ENCODE results near the gene ZDHHC11B. TPM values are rescaled to one million over a fixed set of nuclear protein-coding genes. Genes with fewer than 3 reads are reported as not detected.
"Not testable (repeated sequence)": the region's sequence is repeated elsewhere in the genome, so short reads cannot be mapped to it uniquely, and the experiment has no call there.

ZDHHC11B gene
- total RNA-seq, 1 donor from 2014 or later: 0.64 TPM

GRCh38 chr5:749101-749670 is 35.3 kb downstream of the ZDHHC11B start:
- peaks cover 0 to 3% of the 10 kb centered on the region in 2 donors for H3K36me3 ChIP-seq
- DNase-seq (ENCODE audit: low spot score in 2 of 2): no peak
- no peaks in the 10 kb centered on the region for H3K4me1 ChIP-seq
- no peak for TF ChIP-seq CTCF (IDR thresholded peaks at IDR 0.05)
- no peaks in the 10 kb centered on the region for H3K9me3 ChIP-seq
- intact Hi-C loops (cut with DNase I): no loop called here
- no peak overlapping the region for H3K4me3 ChIP-seq
- no peak overlapping the region for H3K27ac ChIP-seq
- no peaks in the 10 kb centered on the region for H3K27me3 ChIP-seq

GRCh38 chr5:748011-748980 is 36.2 kb downstream of the ZDHHC11B start:
- H3K27me3 ChIP-seq; H3K4me1 ChIP-seq; DNase-seq (ENCODE audit: low spot score in 2 of 2); H3K4me3 ChIP-seq; H3K36me3 ChIP-seq; H3K9me3 ChIP-seq; intact Hi-C loops (cut with DNase I); H3K27ac ChIP-seq: not testable (repeated sequence)

GRCh38 chr5:747303-747844 is 37.2 kb downstream of the ZDHHC11B start:
- H3K27me3 ChIP-seq; H3K9me3 ChIP-seq; intact Hi-C loops (cut with DNase I); H3K4me3 ChIP-seq; H3K36me3 ChIP-seq; DNase-seq (ENCODE audit: low spot score in 2 of 2); H3K4me1 ChIP-seq; H3K27ac ChIP-seq: not testable (repeated sequence)

GRCh38 chr5:746258-746761 is 38.2 kb downstream of the ZDHHC11B start:
- Histone ChIP-seq H3K9me3 (no peaks in the 10 kb centered on the region), H3K27ac (no peak overlapping the region), H3K4me3 (no peak overlapping the region), H3K4me1 (no peaks in the 10 kb centered on the region), H3K27me3 (no peaks in the 10 kb centered on the region), H3K36me3 (peaks cover 3 to 4% of the 10 kb centered on the region in 2 donors)
- intact Hi-C loops (cut with DNase I): no loop called here
- no peak for DNase-seq (ENCODE audit: low spot score in 2 of 2)
- no peak for TF ChIP-seq CTCF (IDR thresholded peaks at IDR 0.05)

- H3K4me1 ChIP-seq; H3K27me3 ChIP-seq; H3K36me3 ChIP-seq; intact Hi-C loops (cut with DNase I); H3K27ac ChIP-seq; H3K9me3 ChIP-seq; H3K4me3 ChIP-seq: not testable (repeated sequence)
- DNase-seq (ENCODE audit: low spot score in 2 of 2): peak in 1 of 2 donors; percentile 61
Measured at GRCh38 chr5:745272-746142, 39.0 kb downstream of the ZDHHC11B start.

- DNase-seq (ENCODE audit: low spot score in 2 of 2); H3K36me3 ChIP-seq; intact Hi-C loops (cut with DNase I); H3K27ac ChIP-seq; H3K9me3 ChIP-seq; H3K27me3 ChIP-seq; H3K4me3 ChIP-seq; H3K4me1 ChIP-seq: not testable (repeated sequence)
Measured at GRCh38 chr5:743696-744404, 40.7 kb downstream of the ZDHHC11B start.

- H3K36me3 ChIP-seq; H3K27me3 ChIP-seq; H3K4me1 ChIP-seq; intact Hi-C loops (cut with DNase I); DNase-seq (ENCODE audit: low spot score in 2 of 2); H3K9me3 ChIP-seq; H3K4me3 ChIP-seq; H3K27ac ChIP-seq: not testable (repeated sequence)
Measured at GRCh38 chr5:742276-742675, 42.3 kb downstream of the ZDHHC11B start.

- H3K36me3 ChIP-seq: peaks cover 12 to 16% of the 10 kb centered on the region in 2 donors
- H3K4me3 ChIP-seq; intact Hi-C loops (cut with DNase I); DNase-seq (ENCODE audit: low spot score in 2 of 2); H3K4me1 ChIP-seq; H3K27ac ChIP-seq; H3K9me3 ChIP-seq; H3K27me3 ChIP-seq: not testable (repeated sequence)
Measured at GRCh38 chr5:734145-734544, 50.4 kb downstream of the ZDHHC11B start.

- H3K4me3 ChIP-seq; DNase-seq (ENCODE audit: low spot score in 2 of 2); H3K4me1 ChIP-seq; H3K27me3 ChIP-seq; H3K27ac ChIP-seq; H3K9me3 ChIP-seq; intact Hi-C loops (cut with DNase I): not testable (repeated sequence)
- H3K36me3 ChIP-seq: peaks cover 12 to 16% of the 10 kb centered on the region in 2 donors
Measured at GRCh38 chr5:732754-733454, 51.6 kb downstream of the ZDHHC11B start.

GRCh38 chr5:729225-729624 is 55.3 kb downstream of the ZDHHC11B start:
- DNase-seq (ENCODE audit: low spot score in 2 of 2); H3K4me3 ChIP-seq; H3K27me3 ChIP-seq; H3K9me3 ChIP-seq; H3K27ac ChIP-seq; H3K4me1 ChIP-seq; intact Hi-C loops (cut with DNase I): not testable (repeated sequence)
- peaks cover 12 to 16% of the 10 kb centered on the region in 2 donors for H3K36me3 ChIP-seq

Data from ascending aorta (tissue), 2 donors.